Natural killer cell (primary cell): ENCODE results near the gene NFATC4. TPM values are rescaled to one million over a fixed set of nuclear protein-coding genes. Genes with fewer than 3 reads are reported as not detected.

ENCODE experiments used
- ATAC-seq, 3 donors: fragments of 150-1000 bp in 2 of 3; fragments of 200-7000 bp in 1 of 3; cut with Tn5 transposase; 1 replicate in 1 of 3; 2 replicates in 2 of 3; pipeline ENCODE4 v1.10.0; 2021; ENCODE audit warnings: mild to moderate bottlenecking in 2 of 3, moderate library complexity in 2 of 3
- DNase-seq, 2 donors: peaks; one replicate each; pipeline versions ENCODE4 v3.0.0 to v3.0.0-alpha.2; 2013 to 2021; ENCODE audit warnings: mixed read lengths in 1 of 2
- H3K27ac ChIP-seq: one replicate; pipeline ENCODE4 v1.5.1; 2013; ENCODE audit warnings: mild to moderate bottlenecking, low read length
- H3K27me3 ChIP-seq: one replicate; pipeline ENCODE4 v1.6.1; 2013; ENCODE audit warnings: low read length; ENCODE audit not compliant: control insufficient read depth, insufficient read depth
- H3K36me3 ChIP-seq: one replicate; pipeline ENCODE4 v1.6.1; 2013; ENCODE audit warnings: low read length; ENCODE audit not compliant: control insufficient read depth, insufficient read depth
- H3K4me1 ChIP-seq: one replicate; pipeline ENCODE4 v1.6.1; 2013; ENCODE audit warnings: low read length; ENCODE audit not compliant: control insufficient read depth, insufficient read depth
- H3K4me3 ChIP-seq: one replicate; pipeline ENCODE4 v1.5.1; 2013; ENCODE audit warnings: low read length
- H3K9me3 ChIP-seq: one replicate; pipeline ENCODE4 v1.6.1; 2013; ENCODE audit warnings: low read length; ENCODE audit not compliant: control insufficient read depth, insufficient read depth
- H3K27ac Mint-ChIP-seq, 2 donors: one replicate each; pipeline ENCODE4 v1.8.0; 2022; ENCODE audit warnings: mild to moderate bottlenecking in 2 of 2, mixed read lengths in 2 of 2, moderate library complexity in 1 of 2
- H3K27me3 Mint-ChIP-seq, 2 donors: one replicate each; pipeline ENCODE4 v1.8.0; 2022; ENCODE audit warnings: low read depth in 2 of 2, mixed read lengths in 2 of 2
- H3K36me3 Mint-ChIP-seq: one replicate; pipeline ENCODE4 v1.8.0; 2022; ENCODE audit warnings: mixed read lengths
- H3K4me1 Mint-ChIP-seq, 2 donors: one replicate each; pipeline ENCODE4 v1.8.0; 2022; ENCODE audit warnings: mixed read lengths in 2 of 2
- H3K4me3 Mint-ChIP-seq: one replicate; pipeline ENCODE4 v1.8.0; 2022; ENCODE audit warnings: mild to moderate bottlenecking, moderate library complexity, mixed read lengths
- H3K9me3 Mint-ChIP-seq, 2 donors: one replicate each; pipeline ENCODE4 v1.8.0; 2022; ENCODE audit warnings: mixed read lengths in 2 of 2
- WGBS: methylation state at CpG from one replicate; pipeline ENCODE4 v1.1.7; 2013; ENCODE audit warnings: missing lambda C conversion rate; ENCODE audit not compliant: insufficient coverage; 5-methylcytosine and 5-hydroxymethylcytosine counted together
- intact Hi-C: fragments of 100-400 bp; cut with micrococcal nuclease; formaldehyde crosslinking; loops from one replicate; pipeline ENCODE4 v1.14.2; 2022
- total RNA-seq, 4 donors: library from RNA; stranded (reverse); fragments of 120-200 nt in 1 of 4; gene quantifications; one replicate each; pipeline versions ENCODE4 v1.2.3 to v1.2.4, GENCODE V29; 2013 to 2022
- TF ChIP-seq, protein P1 (sequence below): fragments of 200-600 bp; IDR thresholded peaks from one replicate; pipeline ENCODE4 v1.8.0; 2022; ENCODE audit warnings: antibody characterized with exemption

NFATC4 gene
- total RNA-seq, 3 donors from 2014 or later (not counting 1 experiment from before 2014, with no cell fraction given) = not detected

GRCh38 chr14:24343795-24344660 lies 24.0 kb upstream of the NFATC4 start:
- Histone ChIP-seq H3K4me3 (no peak overlapping the region), H3K36me3 (no peaks in the 10 kb centered on the region), H3K4me1 (peaks cover 10% of the 10 kb centered on the region), H3K9me3 (no peaks in the 10 kb centered on the region), H3K27me3 (peaks cover 2% of the 10 kb centered on the region), H3K27ac (no peak overlapping the region)
- Mint-ChIP-seq H3K27ac (no peak overlapping the region), H3K9me3 (no peaks in the 10 kb centered on the region), H3K4me1 (peaks cover 11 to 12% of the 10 kb centered on the region in 2 donors), H3K27me3 (peaks cover 9 to 16% of the 10 kb centered on the region in 2 donors), H3K36me3 (no peaks in the 10 kb centered on the region), H3K4me3 (no peak overlapping the region)
- DNase-seq (no peak), ATAC-seq (no peak)
- intact Hi-C loops = no loop called here
- TF ChIP-seq, protein P1, sequence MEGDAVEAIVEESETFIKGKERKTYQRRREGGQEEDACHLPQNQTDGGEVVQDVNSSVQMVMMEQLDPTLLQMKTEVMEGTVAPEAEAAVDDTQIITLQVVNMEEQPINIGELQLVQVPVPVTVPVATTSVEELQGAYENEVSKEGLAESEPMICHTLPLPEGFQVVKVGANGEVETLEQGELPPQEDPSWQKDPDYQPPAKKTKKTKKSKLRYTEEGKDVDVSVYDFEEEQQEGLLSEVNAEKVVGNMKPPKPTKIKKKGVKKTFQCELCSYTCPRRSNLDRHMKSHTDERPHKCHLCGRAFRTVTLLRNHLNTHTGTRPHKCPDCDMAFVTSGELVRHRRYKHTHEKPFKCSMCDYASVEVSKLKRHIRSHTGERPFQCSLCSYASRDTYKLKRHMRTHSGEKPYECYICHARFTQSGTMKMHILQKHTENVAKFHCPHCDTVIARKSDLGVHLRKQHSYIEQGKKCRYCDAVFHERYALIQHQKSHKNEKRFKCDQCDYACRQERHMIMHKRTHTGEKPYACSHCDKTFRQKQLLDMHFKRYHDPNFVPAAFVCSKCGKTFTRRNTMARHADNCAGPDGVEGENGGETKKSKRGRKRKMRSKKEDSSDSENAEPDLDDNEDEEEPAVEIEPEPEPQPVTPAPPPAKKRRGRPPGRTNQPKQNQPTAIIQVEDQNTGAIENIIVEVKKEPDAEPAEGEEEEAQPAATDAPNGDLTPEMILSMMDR = no peak
- 89% methylated on average over 6 of the region's 7 CpGs for WGBS

DNA sequence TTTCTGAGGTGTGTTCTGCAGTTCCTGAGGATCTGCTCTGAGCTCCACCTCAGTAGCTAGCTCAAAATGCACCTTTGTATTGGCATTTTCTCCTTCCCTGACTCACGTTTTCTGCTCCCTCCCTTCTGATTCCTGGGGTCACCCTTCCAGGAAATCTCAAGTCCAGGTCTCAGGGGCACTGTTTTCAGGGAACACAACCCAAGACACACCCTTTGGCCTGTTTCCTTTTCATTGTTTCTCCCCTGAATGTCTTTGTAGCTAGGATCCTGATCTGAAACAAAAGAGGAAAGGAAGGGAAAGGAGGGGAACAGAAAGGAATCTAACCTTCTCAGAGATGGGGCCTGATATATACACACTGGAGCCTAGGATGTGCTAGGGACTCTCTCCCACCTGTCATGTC lies 20.9 kb upstream of the NFATC4 start:
- H3K27me3 Mint-ChIP-seq = peaks cover 24 to 44% of the 10 kb centered on the region in 2 donors
- ATAC-seq = no peak
- H3K9me3 Mint-ChIP-seq = no peaks in the 10 kb centered on the region
- H3K4me3 ChIP-seq = no peak overlapping the region
- peaks cover 5% of the 10 kb centered on the region for H3K27me3 ChIP-seq
- DNase-seq = no peak
- TF ChIP-seq, protein P1 = no peak
- H3K4me1 Mint-ChIP-seq = no peaks in the 10 kb centered on the region
- WGBS = 45% methylated on average over 1 of the region's 1 CpG
- H3K27ac Mint-ChIP-seq = no peak overlapping the region
- no peak overlapping the region for H3K27ac ChIP-seq
- H3K4me3 Mint-ChIP-seq = no peak overlapping the region
- H3K36me3 Mint-ChIP-seq = no peaks in the 10 kb centered on the region
- no peaks in the 10 kb centered on the region for H3K9me3 ChIP-seq
- intact Hi-C loops = no loop called here
- no peaks in the 10 kb centered on the region for H3K4me1 ChIP-seq
- no peaks in the 10 kb centered on the region for H3K36me3 ChIP-seq

DNA sequence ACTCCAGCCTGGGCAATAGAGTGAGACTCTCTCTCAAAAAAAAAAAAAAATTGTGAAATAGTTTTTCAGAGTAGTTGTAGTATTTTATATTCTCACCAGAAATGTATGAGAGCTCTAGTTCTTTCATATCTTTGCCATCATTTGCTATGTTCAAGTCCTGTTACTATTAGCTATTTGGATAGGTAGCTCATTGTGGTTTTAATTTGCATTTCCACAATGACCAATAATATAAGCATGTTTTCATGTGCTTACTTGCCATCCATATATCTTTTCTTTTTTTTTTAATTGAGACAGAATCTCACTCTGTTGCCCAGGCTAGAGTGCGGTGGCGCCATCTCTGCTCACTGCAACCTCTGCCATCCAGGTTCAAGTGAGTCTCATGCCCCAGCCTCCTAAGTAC lies 19.8 kb upstream of the NFATC4 start:
- TF ChIP-seq, protein P1 = no peak
- H3K9me3 Mint-ChIP-seq = no peaks in the 10 kb centered on the region
- intact Hi-C loops = no loop called here
- Histone ChIP-seq H3K36me3 (no peaks in the 10 kb centered on the region), H3K9me3 (no peaks in the 10 kb centered on the region), H3K27ac (no peak overlapping the region), H3K27me3 (peaks cover 5% of the 10 kb centered on the region), H3K4me1 (no peaks in the 10 kb centered on the region), H3K4me3 (no peak overlapping the region)
- 90% methylated on average over 2 of the region's 2 CpGs for WGBS
- no peaks in the 10 kb centered on the region for H3K36me3 Mint-ChIP-seq
- ATAC-seq (no peak), DNase-seq (no peak)
- peaks cover 32 to 55% of the 10 kb centered on the region in 2 donors for H3K27me3 Mint-ChIP-seq
- no peaks in the 10 kb centered on the region for H3K4me1 Mint-ChIP-seq
- no peak overlapping the region for H3K4me3 Mint-ChIP-seq
- H3K27ac Mint-ChIP-seq = no peak overlapping the region
